Adipocyte (in vitro differentiated cells): Measurements from ENCODE around the gene CAMTA1.

Experiments used
- DNase-seq: peaks from one replicate; pipeline ENCODE4 v3.0.0-alpha.2; 2015; ENCODE audit warnings: low read depth
- H3K27me3 ChIP-seq: replicated peaks from 2 replicates; pipeline ENCODE4 v1.7.0; 2013; ENCODE audit warnings: mild to moderate bottlenecking, low read length, moderate library complexity; ENCODE audit not compliant: control insufficient read depth, insufficient read depth
- H3K36me3 ChIP-seq: 2 replicates; pipeline ENCODE4 v1.7.0; 2013; ENCODE audit warnings: low read length, mild to moderate bottlenecking, moderate library complexity; ENCODE audit not compliant: control insufficient read depth, insufficient read depth, severe bottlenecking
- H3K4me1 ChIP-seq: 2 replicates; pipeline ENCODE4 v1.7.0; 2013; ENCODE audit warnings: mild to moderate bottlenecking, low read length, moderate library complexity; ENCODE audit not compliant: control insufficient read depth, insufficient read depth
- H3K4me3 ChIP-seq: 2 replicates; pipeline ENCODE4 v1.7.0; 2013; ENCODE audit warnings: mild to moderate bottlenecking, low read length, moderate library complexity
- H3K9ac ChIP-seq: 2 replicates; pipeline ENCODE4 v1.7.0; 2013; ENCODE audit warnings: mild to moderate bottlenecking, low read length, moderate library complexity
- H3K9me3 ChIP-seq: 2 replicates; pipeline ENCODE4 v1.7.0; 2013; ENCODE audit warnings: mild to moderate bottlenecking, low read length, moderate library complexity; ENCODE audit not compliant: control insufficient read depth

Gene CAMTA1

DNA sequence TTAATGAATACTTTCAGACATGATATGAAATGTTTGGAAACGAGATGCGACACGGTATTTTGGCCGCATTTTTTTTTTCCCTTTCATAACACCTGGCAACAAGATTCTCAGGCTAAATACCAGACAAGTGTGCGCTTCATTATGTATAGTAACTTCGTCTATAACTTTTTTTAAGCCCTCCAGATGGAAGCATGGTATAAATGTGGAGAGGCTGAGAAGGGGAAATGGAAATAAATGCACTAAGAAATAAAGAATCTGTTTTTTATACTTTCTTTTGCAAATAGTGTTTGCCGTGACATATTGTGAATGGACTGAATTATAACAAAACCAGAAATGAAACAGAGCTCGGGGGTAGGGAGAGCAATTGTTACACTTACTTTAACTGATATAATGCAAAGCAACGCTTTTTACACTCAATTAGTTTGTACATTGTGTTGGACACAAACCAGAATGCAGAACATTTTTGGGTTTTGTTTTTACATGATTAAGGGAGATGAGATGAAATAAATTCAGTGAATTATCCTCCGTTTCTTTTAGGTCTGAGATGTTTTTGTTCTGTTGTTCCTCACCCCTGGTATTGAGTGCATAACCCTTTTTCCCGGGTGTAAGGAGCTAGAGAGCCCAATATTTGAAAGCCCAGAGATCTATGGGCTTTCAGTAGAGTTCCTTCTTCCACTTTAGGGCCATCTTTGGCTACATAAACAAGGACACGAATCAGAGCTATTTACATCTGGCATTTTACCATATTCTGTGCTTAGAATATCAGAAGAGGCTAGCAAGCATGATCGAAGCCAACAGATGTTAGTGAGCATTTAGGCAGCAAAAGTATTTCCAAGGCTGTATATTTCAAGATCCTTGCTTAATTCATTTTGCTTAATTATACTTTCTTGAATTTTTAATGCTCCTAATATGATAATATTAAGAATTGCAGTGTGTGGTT, 478.0 kb downstream of the CAMTA1 start:
- no peak for DNase-seq
- no peaks in the 10 kb centered on the region for H3K9me3 ChIP-seq
- no peak overlapping the region for H3K9ac ChIP-seq
- no peaks in the 10 kb centered on the region for H3K36me3 ChIP-seq
- no peak overlapping the region for H3K4me3 ChIP-seq
- no peaks in the 10 kb centered on the region for H3K27me3 ChIP-seq
- H3K4me1 ChIP-seq = no peaks in the 10 kb centered on the region

DNA sequence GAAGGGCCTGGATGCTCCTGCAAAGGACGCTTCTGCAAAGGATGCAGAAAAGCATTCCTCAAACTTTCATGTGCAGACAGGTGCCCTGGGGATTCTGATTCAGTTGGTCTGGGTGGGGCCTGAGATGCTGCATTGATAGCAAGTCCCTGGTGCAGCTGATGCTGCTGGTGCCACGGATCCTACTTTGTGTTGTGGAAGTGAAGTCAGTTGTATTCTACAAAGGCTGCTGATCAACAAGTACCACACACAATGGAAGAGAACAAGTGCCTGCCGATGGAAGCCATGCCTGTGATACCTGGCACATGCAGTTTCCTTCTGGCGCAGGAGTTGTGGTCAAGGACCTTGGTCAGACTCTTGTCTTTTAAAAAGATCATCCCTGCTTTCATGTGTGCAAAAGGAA, 478.8 kb downstream of the CAMTA1 start:
- peaks cover 4% of the 10 kb centered on the region for H3K9me3 ChIP-seq
- H3K36me3 ChIP-seq = no peaks in the 10 kb centered on the region
- H3K4me3 ChIP-seq = no peak overlapping the region
- H3K4me1 ChIP-seq = no peaks in the 10 kb centered on the region
- no peak overlapping the region for H3K9ac ChIP-seq
- DNase-seq = no peak
- no peaks in the 10 kb centered on the region for H3K27me3 ChIP-seq

DNA sequence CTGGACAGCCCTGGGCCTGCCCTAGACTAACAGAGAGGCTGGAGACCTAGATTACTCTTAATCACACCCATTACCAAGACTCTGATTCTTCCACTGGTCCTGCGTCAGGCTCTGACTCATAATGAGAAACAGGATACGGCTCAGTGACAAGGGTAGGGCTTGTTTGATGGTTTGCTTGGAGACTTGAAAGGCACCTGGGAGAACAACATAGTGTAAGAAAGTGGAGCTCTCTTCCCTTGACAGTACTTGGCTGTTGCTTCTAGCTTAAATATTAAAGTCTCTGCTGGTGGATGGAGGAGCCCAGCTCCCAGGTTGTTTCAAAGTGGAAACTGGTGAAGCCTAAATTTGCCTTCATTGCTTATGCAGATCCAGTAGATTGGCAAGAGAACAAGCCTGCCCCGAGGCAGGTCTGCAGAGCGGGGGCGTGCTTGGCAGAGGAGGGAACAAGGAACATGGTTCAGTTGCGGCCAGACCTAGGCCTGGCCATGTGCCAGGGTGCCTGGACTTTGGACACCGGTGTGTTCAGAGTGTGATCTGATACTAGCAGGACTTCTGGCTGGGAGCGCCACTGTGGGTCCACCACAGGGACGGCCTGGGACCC, 480.6 kb downstream of the CAMTA1 start:
- no peaks in the 10 kb centered on the region for H3K27me3 ChIP-seq
- H3K4me1 ChIP-seq = no peaks in the 10 kb centered on the region
- H3K9me3 ChIP-seq = peaks cover 13% of the 10 kb centered on the region
- no peaks in the 10 kb centered on the region for H3K36me3 ChIP-seq
- DNase-seq = peak; percentile 71
- no peak overlapping the region for H3K9ac ChIP-seq
- H3K4me3 ChIP-seq = no peak overlapping the region

DNA sequence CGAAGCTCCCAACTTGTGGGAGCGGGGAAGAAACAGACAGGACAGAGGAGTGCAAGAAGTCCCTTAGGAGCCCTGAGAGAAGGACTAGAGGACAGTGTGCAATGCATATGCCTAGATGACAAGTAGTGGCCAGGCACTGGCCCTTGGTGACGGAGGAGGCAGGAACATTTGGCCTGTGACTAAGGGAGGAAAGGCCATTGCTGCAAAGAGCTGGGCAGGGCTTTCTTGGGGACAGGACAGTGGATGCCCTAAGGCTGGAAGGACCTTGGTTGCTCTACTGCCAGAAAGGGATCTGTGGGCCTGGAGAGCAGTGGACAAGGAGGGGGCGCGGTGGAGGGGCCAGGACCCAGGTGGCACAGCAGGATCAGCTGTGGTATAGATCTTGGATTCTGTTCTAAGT, 481.3 kb downstream of the CAMTA1 start:
- H3K27me3 ChIP-seq = no peaks in the 10 kb centered on the region
- no peaks in the 10 kb centered on the region for H3K36me3 ChIP-seq
- no peak overlapping the region for H3K4me3 ChIP-seq
- H3K9me3 ChIP-seq = peaks cover 13% of the 10 kb centered on the region
- H3K9ac ChIP-seq = no peak overlapping the region
- no peaks in the 10 kb centered on the region for H3K4me1 ChIP-seq
- no peak for DNase-seq

DNA sequence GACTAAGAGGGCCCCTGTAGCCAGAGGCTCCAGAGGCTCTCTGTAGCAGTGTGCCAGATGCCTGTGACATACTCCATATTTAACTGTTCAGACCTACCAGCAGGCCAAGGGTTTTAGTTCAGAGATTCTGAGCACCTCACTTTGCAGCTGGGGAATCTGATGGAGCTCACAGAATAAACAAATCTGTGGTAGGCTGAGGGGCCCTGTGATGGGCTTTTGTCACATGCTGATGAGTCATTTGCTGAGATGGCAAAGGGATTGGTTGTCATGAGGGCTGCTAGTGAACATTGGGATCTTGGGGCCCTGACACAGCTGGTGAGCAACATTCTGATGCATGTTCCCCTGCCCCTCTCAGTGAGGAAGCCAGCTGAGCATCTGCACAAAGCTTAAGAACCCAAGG, 482.2 kb downstream of the CAMTA1 start:
- Histone ChIP-seq H3K4me3 (no peak overlapping the region), H3K36me3 (no peaks in the 10 kb centered on the region), H3K9me3 (peaks cover 13% of the 10 kb centered on the region), H3K9ac (no peak overlapping the region), H3K27me3 (no peaks in the 10 kb centered on the region), H3K4me1 (no peaks in the 10 kb centered on the region)
- DNase-seq = no peak

GRCh38 chr1:7268983-7269382, 483.7 kb downstream of the CAMTA1 start:
- H3K9ac ChIP-seq = no peak overlapping the region
- H3K4me3 ChIP-seq = no peak overlapping the region
- H3K36me3 ChIP-seq = no peaks in the 10 kb centered on the region
- peaks cover 13% of the 10 kb centered on the region for H3K9me3 ChIP-seq
- H3K4me1 ChIP-seq = no peaks in the 10 kb centered on the region
- no peaks in the 10 kb centered on the region for H3K27me3 ChIP-seq
- DNase-seq = no peak

GRCh38 chr1:7269525-7269924, 484.3 kb downstream of the CAMTA1 start:
- peaks cover 13% of the 10 kb centered on the region for H3K9me3 ChIP-seq
- H3K36me3 ChIP-seq = no peaks in the 10 kb centered on the region
- no peaks in the 10 kb centered on the region for H3K4me1 ChIP-seq
- no peaks in the 10 kb centered on the region for H3K27me3 ChIP-seq
- H3K4me3 ChIP-seq = no peak overlapping the region
- no peak for DNase-seq
- no peak overlapping the region for H3K9ac ChIP-seq

DNA sequence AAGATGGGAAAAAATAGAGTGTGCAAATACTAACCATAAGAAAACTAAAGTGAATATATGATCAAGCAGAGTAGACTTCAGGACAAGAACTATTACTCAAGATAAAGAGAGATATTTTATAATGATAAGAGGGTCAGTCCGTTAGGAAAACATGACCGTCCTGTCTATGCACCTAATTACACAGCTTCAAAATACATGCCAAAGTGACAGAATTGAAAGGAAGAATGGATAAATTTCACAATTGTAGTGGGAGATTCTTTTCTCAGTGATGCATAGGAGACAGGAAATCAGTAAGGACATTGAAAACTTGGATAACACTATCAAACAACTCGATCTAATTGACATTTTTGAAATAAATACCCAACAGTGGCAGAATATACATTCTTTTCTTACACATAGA, 489.0 kb downstream of the CAMTA1 start:
- H3K9me3 ChIP-seq = peaks cover 7% of the 10 kb centered on the region
- H3K9ac ChIP-seq = no peak overlapping the region
- no peak overlapping the region for H3K4me3 ChIP-seq
- DNase-seq = no peak
- H3K27me3 ChIP-seq = no peaks in the 10 kb centered on the region
- H3K36me3 ChIP-seq = no peaks in the 10 kb centered on the region
- H3K4me1 ChIP-seq = peaks cover under 1% of the 10 kb centered on the region

DNA sequence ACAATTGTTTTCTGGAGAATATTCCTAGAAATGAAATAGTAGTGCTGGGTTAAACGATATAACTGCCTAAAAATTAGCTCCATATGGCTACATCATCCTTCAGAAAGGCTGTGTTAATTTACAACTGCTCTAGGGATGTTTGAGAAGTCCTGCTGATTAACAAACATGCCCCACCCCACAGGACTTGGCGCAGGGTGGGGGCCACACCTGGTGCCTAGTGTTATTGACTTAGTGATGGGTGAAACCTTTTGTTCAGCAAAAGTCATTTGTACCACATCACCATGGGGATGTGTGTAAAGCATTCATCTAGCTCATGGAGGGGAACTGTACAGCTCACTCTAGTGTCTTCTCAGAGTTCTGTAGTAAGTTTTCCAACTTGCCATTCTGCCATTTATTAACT, 492.8 kb downstream of the CAMTA1 start:
- no peak overlapping the region for H3K4me3 ChIP-seq
- no peaks in the 10 kb centered on the region for H3K9me3 ChIP-seq
- no peak for DNase-seq
- H3K9ac ChIP-seq = no peak overlapping the region
- H3K27me3 ChIP-seq = no peaks in the 10 kb centered on the region
- H3K36me3 ChIP-seq = no peaks in the 10 kb centered on the region
- H3K4me1 ChIP-seq = peaks cover 26% of the 10 kb centered on the region

DNA sequence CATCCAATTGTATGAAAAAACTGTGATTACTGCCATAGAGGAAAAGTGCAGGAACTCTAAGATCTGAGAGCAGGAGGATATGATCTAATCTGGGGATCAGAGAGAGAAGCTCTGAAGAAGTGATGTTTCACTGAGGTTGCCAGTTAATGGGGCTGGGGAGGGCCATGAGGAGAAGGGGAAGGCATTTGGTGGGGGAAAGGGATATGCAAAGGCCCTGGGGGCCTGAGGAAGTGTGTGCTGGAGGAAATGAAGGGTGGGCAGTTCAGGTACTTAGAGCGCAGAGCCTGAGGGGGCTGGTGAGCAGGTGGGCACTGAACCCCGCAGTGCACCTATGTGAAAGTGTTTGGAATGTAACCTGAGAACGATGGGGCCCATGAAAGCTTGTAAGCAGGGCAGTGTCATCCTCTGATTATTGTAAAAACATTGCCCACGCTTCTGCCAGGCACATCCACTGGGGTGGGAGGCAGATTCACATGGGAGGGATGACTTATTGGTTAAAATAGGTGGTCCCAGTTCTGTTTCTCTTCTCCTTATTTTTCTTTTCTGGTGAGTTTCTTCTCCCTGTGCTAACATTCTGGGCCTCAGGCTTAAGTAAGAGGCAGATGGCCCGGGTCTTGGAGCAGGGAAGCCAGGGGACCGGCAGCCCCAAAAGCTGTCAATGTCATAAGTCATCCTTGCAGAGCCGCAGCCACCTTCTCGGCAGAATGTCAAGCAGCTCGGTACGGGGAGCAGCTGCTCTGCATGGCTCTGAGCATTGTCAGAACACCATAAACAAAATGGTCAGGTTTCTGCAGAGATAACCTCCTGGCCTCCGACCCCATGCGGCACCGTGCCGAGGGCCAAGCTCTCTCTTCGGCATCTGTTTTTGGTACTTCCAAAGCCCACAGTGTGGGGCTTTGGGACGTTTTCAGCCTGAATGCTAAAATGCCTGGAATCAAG, 493.8 kb downstream of the CAMTA1 start:
- no peak for DNase-seq
- Histone ChIP-seq H3K9me3 (no peaks in the 10 kb centered on the region), H3K36me3 (no peaks in the 10 kb centered on the region), H3K4me3 (no peak overlapping the region), H3K9ac (no peak overlapping the region), H3K4me1 (peaks cover 26% of the 10 kb centered on the region), H3K27me3 (no peaks in the 10 kb centered on the region)

DNA sequence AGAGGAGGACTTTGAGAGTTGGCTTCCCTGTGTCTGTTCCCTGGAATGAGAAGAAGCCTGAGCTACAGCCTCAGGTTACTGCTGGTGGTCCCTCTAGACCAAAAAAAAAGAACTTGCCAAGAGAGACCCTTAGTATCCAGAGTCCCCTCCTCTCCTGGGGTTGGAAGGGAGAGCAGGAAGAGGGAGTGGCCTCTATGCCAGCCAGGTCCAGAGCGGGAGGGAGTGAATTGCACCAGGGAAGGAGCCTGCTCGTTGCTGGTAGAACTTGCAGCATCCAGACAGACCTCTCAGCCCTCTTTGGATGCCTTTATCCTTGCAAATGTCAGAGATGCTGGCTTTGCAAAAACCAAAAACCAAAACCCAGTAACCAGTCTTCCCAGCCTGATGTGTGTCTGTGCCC, 494.5 kb downstream of the CAMTA1 start:
- no peaks in the 10 kb centered on the region for H3K27me3 ChIP-seq
- no peaks in the 10 kb centered on the region for H3K36me3 ChIP-seq
- peaks cover 26% of the 10 kb centered on the region for H3K4me1 ChIP-seq
- DNase-seq = no peak
- no peak overlapping the region for H3K9ac ChIP-seq
- no peak overlapping the region for H3K4me3 ChIP-seq
- no peaks in the 10 kb centered on the region for H3K9me3 ChIP-seq
